Ammon's horn (tissue), 1 donor: ENCODE data around the gene COASY.

Experiments used
- DNase-seq: peaks from one replicate; pipeline ENCODE4 v3.0.0-alpha.2; 2016; ENCODE audit warnings: low spot score

The COASY gene

GRCh38 chr17:42561897-42562387 is at the start of gene COASY:
Gene COASY (plus strand): TSS chr17:42562148. CDS start chr17:42562623, 475 bp downstream.
- DNase-seq, result peak; percentile 95

GRCh38 chr17:42512246-42512645 is 49.7 kb upstream of the COASY start:
- DNase-seq, result no peak

- DNase-seq, result no peak
These were observed 49.2 kb upstream of the COASY start for GRCh38 chr17:42512733-42513251.

- no peak for DNase-seq
These were observed 48.3 kb upstream of the COASY start for GRCh38 chr17:42513686-42514085.

- no peak for DNase-seq
These were observed 47.7 kb upstream of the COASY start for GRCh38 chr17:42514279-42514678.

GRCh38 chr17:42514867-42515266 is 47.1 kb upstream of the COASY start:
- DNase-seq, result no peak

- DNase-seq, result peak; percentile 83
These were observed 44.4 kb upstream of the COASY start for GRCh38 chr17:42517516-42517915.

GRCh38 chr17:42518046-42518754 is 43.7 kb upstream of the COASY start:
- DNase-seq, result peak; percentile 71

- no peak for DNase-seq
These were observed 43.0 kb upstream of the COASY start for GRCh38 chr17:42518755-42519545.

GRCh38 chr17:42519546-42520491 is 42.1 kb upstream of the COASY start:
- DNase-seq, result peak; percentile 90

- no peak for DNase-seq
These were observed 41.4 kb upstream of the COASY start for GRCh38 chr17:42520540-42520951.

- no peak for DNase-seq
These were observed 40.9 kb upstream of the COASY start for GRCh38 chr17:42521036-42521435.

GRCh38 chr17:42521666-42522262 is 40.2 kb upstream of the COASY start:
- DNase-seq, result no peak

- no peak for DNase-seq
These were observed 39.6 kb upstream of the COASY start for GRCh38 chr17:42522263-42522790.

- DNase-seq, result no peak
These were observed 39.1 kb upstream of the COASY start for GRCh38 chr17:42522798-42523278.

GRCh38 chr17:42525221-42525620 is 36.7 kb upstream of the COASY start:
- DNase-seq, result no peak

- no peak for DNase-seq
These were observed 35.9 kb upstream of the COASY start for GRCh38 chr17:42526031-42526444.

GRCh38 chr17:42527932-42528331 is 34.0 kb upstream of the COASY start:
- no peak for DNase-seq

- DNase-seq, result no peak
These were observed 32.9 kb upstream of the COASY start for GRCh38 chr17:42529061-42529460.

GRCh38 chr17:42530952-42531454 is 30.9 kb upstream of the COASY start:
- DNase-seq, result no peak
